NT2/D1 (cell line): Measurements from ENCODE around the gene PNPLA5.

Experiments used
- SUZ12 ChIP-seq: IDR thresholded peaks from 2 replicates; pipeline ENCODE4 v1.6.1; 2011; ENCODE audit not compliant: insufficient read length, insufficient read depth; ENCODE audit errors: extremely low read depth
- YY1 ChIP-seq: IDR thresholded peaks from 2 replicates; pipeline ENCODE4 v1.6.1; 2011; ENCODE audit not compliant: insufficient read length, insufficient read depth
- ZNF274 ChIP-seq: IDR thresholded peaks from 2 replicates; pipeline ENCODE4 v1.6.1; 2011; ENCODE audit warnings: mild to moderate bottlenecking, low read depth, low read length

DNA sequence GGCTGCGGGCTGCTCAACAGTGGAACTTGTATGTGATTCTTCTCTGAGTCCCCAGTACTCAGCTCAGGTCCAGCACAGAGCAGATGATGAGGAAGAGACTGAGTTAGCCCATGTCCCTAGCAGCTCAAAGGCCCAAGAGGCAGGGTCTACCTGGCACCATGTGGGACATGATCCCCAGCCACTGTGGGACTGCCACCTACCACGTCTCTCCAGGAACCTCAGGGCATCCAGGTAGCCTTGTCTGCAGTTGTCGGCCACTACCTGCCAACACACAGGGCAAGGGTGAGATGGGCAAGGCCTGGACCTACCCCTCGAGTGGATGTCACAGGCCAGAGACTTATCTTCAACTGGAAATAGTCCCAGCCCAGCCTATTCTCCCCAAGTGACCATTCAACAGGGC lies 4.4 kb downstream of the PNPLA5 start:
- TF ChIP-seq YY1 (no peak), SUZ12 (no peak), ZNF274 (no peak)
